ENCODE data around the gene BABAM2.

The BABAM2 gene

DNA sequence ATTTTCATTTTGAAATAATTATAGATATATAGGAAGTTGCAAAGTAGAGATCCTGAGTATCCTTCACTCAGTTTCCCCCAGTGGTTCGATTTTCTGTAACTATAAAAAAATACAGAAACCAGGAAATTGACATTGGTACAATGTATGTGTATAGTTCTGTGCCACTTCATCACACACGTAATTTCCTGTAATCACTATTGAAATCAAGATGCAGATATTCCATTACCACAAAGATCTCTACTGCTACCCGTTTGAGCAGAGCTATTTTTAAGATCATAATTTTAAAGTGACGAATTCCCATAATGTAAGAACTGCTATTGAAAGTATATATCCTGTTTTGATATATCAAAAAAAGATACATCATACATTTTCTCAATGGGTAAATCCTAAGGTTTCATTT is 142.3 kb downstream of the BABAM2 start:
- H3K79me2 ChIP-seq (ENCODE audit: insufficient read depth, low read length), result no peaks in the 10 kb centered on the region
- no peak for DNase-seq
- H3K4me3 ChIP-seq (ENCODE audit: low read depth in 1 of 2, low read length in 2 of 2), result no peak overlapping the region
- H4K20me1 ChIP-seq (ENCODE audit: insufficient read depth, low read length), result no peaks in the 10 kb centered on the region
- H3K4me2 ChIP-seq (ENCODE audit: insufficient read depth, low read length), result no peak overlapping the region
- no peak for TF ChIP-seq EZH2 (IDR thresholded peaks at IDR 0.05; ENCODE audit: borderline replicate concordance, low read depth, low read length, severe bottlenecking)
- TF ChIP-seq, protein P1, sequence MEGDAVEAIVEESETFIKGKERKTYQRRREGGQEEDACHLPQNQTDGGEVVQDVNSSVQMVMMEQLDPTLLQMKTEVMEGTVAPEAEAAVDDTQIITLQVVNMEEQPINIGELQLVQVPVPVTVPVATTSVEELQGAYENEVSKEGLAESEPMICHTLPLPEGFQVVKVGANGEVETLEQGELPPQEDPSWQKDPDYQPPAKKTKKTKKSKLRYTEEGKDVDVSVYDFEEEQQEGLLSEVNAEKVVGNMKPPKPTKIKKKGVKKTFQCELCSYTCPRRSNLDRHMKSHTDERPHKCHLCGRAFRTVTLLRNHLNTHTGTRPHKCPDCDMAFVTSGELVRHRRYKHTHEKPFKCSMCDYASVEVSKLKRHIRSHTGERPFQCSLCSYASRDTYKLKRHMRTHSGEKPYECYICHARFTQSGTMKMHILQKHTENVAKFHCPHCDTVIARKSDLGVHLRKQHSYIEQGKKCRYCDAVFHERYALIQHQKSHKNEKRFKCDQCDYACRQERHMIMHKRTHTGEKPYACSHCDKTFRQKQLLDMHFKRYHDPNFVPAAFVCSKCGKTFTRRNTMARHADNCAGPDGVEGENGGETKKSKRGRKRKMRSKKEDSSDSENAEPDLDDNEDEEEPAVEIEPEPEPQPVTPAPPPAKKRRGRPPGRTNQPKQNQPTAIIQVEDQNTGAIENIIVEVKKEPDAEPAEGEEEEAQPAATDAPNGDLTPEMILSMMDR (IDR thresholded peaks at IDR 0.05; ENCODE audit: borderline replicate concordance, extremely low read depth, low read length, poor library complexity, severe bottlenecking), result no peak
- H3K27ac ChIP-seq (ENCODE audit: low read length), result no peak overlapping the region
- no peaks in the 10 kb centered on the region for H3K9me3 ChIP-seq (ENCODE audit: insufficient read depth, low read length, severe bottlenecking)
- no peaks in the 10 kb centered on the region for H3K36me3 ChIP-seq (ENCODE audit: insufficient read depth, low read length)
- no peak for ATAC-seq (ENCODE audit: insufficient read depth, low read depth)
- no peak overlapping the region for H2AFZ ChIP-seq (ENCODE audit: low read depth, low read length)
- H3K27me3 ChIP-seq (ENCODE audit: insufficient read depth, low read length, poor library complexity), result no peaks in the 10 kb centered on the region
- H3K9ac ChIP-seq (ENCODE audit: low read depth, low read length), result no peak overlapping the region
- no peaks in the 10 kb centered on the region for H3K4me1 ChIP-seq (ENCODE audit: insufficient read depth, low read length)

DNA sequence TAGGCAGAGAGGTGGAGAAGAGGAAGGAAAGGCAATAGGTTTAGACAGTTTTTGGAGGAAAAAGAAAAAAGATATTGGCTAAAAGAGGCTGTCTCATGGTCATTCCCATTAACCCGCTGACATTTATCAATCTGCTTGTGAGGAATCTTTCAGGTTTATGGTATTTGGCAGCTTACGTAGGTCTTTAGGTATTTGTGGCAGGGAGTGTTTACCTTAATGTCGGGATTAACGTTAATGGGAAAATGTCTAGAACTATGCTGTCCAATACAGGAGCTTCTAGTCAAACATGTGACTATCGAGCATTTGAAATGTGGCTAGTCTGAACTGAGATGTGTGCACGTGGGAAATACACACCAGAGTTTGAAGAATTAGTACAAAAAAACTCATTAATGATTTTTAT is 144.2 kb downstream of the BABAM2 start:
- H3K79me2 ChIP-seq (ENCODE audit: insufficient read depth, low read length), result no peaks in the 10 kb centered on the region
- no peak for DNase-seq
- TF ChIP-seq, protein P1 (IDR thresholded peaks at IDR 0.05; ENCODE audit: borderline replicate concordance, extremely low read depth, low read length, poor library complexity, severe bottlenecking), result no peak
- no peak for TF ChIP-seq EZH2 (IDR thresholded peaks at IDR 0.05; ENCODE audit: borderline replicate concordance, low read depth, low read length, severe bottlenecking)

DNA sequence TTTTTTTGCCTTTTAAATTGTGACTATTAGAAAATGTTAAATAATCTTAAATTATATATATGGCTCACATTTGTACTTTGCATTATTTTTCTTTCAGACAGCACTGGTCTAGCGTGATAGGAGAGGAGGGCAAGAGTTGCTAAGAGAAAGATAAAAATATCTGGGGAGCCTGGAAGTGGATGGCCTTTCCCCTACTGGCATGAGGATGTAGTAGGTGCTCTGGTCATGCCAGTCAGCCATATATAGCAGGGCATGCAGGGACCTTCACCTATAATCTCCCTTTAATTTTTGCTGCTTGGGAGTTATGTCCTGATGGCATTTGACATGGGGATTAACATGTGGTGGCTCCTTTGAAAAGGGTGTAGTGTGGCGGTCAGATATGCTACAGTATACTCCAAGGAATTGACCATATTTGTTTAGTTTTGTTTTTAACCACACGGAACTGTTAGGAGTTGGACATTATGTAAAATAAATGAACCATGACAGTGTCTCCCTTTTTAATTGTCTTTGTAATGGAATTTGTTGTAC is 144.7 kb downstream of the BABAM2 start:
- Histone ChIP-seq H3K36me3 (ENCODE audit: insufficient read depth, low read length) (no peaks in the 10 kb centered on the region), H3K9ac (ENCODE audit: low read depth, low read length) (no peak overlapping the region), H3K4me1 (ENCODE audit: insufficient read depth, low read length) (no peaks in the 10 kb centered on the region), H3K4me3 (ENCODE audit: low read depth in 1 of 2, low read length in 2 of 2) (no peak overlapping the region), H4K20me1 (ENCODE audit: insufficient read depth, low read length) (no peaks in the 10 kb centered on the region), H3K27me3 (ENCODE audit: insufficient read depth, low read length, poor library complexity) (no peaks in the 10 kb centered on the region), H3K79me2 (ENCODE audit: insufficient read depth, low read length) (no peaks in the 10 kb centered on the region), H2AFZ (ENCODE audit: low read depth, low read length) (no peak overlapping the region), H3K4me2 (ENCODE audit: insufficient read depth, low read length) (no peak overlapping the region), H3K9me3 (ENCODE audit: insufficient read depth, low read length, severe bottlenecking) (no peaks in the 10 kb centered on the region), H3K27ac (ENCODE audit: low read length) (no peak overlapping the region)
- TF ChIP-seq, protein P1 (IDR thresholded peaks at IDR 0.05; ENCODE audit: borderline replicate concordance, extremely low read depth, low read length, poor library complexity, severe bottlenecking), result no peak
- no peak for TF ChIP-seq EZH2 (IDR thresholded peaks at IDR 0.05; ENCODE audit: borderline replicate concordance, low read depth, low read length, severe bottlenecking)
- DNase-seq (no peak), ATAC-seq (ENCODE audit: insufficient read depth, low read depth) (no peak)

More for the DNA sequence above, 144.2 kb downstream of the BABAM2 start:
- Histone ChIP-seq H3K27ac (ENCODE audit: low read length) (no peak overlapping the region), H2AFZ (ENCODE audit: low read depth, low read length) (no peak overlapping the region), H3K27me3 (ENCODE audit: insufficient read depth, low read length, poor library complexity) (no peaks in the 10 kb centered on the region), H3K4me2 (ENCODE audit: insufficient read depth, low read length) (no peak overlapping the region), H4K20me1 (ENCODE audit: insufficient read depth, low read length) (no peaks in the 10 kb centered on the region), H3K4me1 (ENCODE audit: insufficient read depth, low read length) (no peaks in the 10 kb centered on the region), H3K4me3 (ENCODE audit: low read depth in 1 of 2, low read length in 2 of 2) (no peak overlapping the region), H3K36me3 (ENCODE audit: insufficient read depth, low read length) (no peaks in the 10 kb centered on the region), H3K9ac (ENCODE audit: low read depth, low read length) (no peak overlapping the region), H3K9me3 (ENCODE audit: insufficient read depth, low read length, severe bottlenecking) (no peaks in the 10 kb centered on the region)
- ATAC-seq (ENCODE audit: insufficient read depth, low read depth), result no peak

DNA sequence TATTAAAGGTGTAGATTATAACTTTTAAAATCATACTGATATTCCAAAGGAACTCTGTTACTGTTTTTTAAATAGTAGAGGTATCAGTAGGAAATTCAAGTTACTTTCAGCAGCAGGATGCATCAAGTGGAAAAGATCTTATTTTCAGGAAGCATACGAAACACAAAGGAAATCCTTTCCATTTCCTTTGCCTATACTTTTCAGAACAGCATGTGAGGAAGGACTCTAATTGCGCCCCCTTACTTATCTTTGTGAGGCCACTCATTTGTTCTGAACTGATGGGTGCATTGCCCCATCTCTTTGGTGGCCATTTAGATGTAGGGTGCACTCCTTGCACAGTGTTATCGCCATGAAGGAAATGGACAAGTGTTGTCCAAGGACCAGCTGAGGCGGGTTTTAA is 145.3 kb downstream of the BABAM2 start:
- no peaks in the 10 kb centered on the region for H3K27me3 ChIP-seq (ENCODE audit: insufficient read depth, low read length, poor library complexity)
- H2AFZ ChIP-seq (ENCODE audit: low read depth, low read length), result no peak overlapping the region
- no peaks in the 10 kb centered on the region for H3K9me3 ChIP-seq (ENCODE audit: insufficient read depth, low read length, severe bottlenecking)
- H3K4me3 ChIP-seq (ENCODE audit: low read depth in 1 of 2, low read length in 2 of 2), result no peak overlapping the region
- no peak overlapping the region for H3K9ac ChIP-seq (ENCODE audit: low read depth, low read length)
- H4K20me1 ChIP-seq (ENCODE audit: insufficient read depth, low read length), result no peaks in the 10 kb centered on the region
- DNase-seq, result no peak
- TF ChIP-seq, protein P1 (IDR thresholded peaks at IDR 0.05; ENCODE audit: borderline replicate concordance, extremely low read depth, low read length, poor library complexity, severe bottlenecking), result no peak
- TF ChIP-seq EZH2 (IDR thresholded peaks at IDR 0.05; ENCODE audit: borderline replicate concordance, low read depth, low read length, severe bottlenecking), result no peak
- ATAC-seq (ENCODE audit: insufficient read depth, low read depth), result no peak
- H3K36me3 ChIP-seq (ENCODE audit: insufficient read depth, low read length), result no peaks in the 10 kb centered on the region
- no peak overlapping the region for H3K27ac ChIP-seq (ENCODE audit: low read length)
- H3K79me2 ChIP-seq (ENCODE audit: insufficient read depth, low read length), result no peaks in the 10 kb centered on the region
- H3K4me1 ChIP-seq (ENCODE audit: insufficient read depth, low read length), result no peaks in the 10 kb centered on the region
- H3K4me2 ChIP-seq (ENCODE audit: insufficient read depth, low read length), result no peak overlapping the region

Data from DND-41 (cell line).